CD4-positive, alpha-beta T cell treated with Interleukin-6 at 100 ng/mL for 8 hours (primary cell): ENCODE results near the gene ARCN1.

Source experiments
- DNase-seq: peaks from one replicate; pipeline ENCODE4 v3.0.0-alpha.2; 2020; ENCODE audit warnings: mixed read lengths, low spot score

ARCN1 gene

GRCh38 chr11:118572061-118572980, at the start of gene ARCN1:
Gene ARCN1, plus strand, starts transcription at chr11:118572409. Its CDS starts 139 bp downstream, at chr11:118572548.
- DNase-seq = peak; percentile 82

GRCh38 chr11:118522571-118523072, 49.6 kb upstream of the ARCN1 start:
- no peak for DNase-seq

- DNase-seq = no peak
Observed at GRCh38 chr11:118524356-118524755, 47.9 kb upstream of the ARCN1 start.

GRCh38 chr11:118524757-118525470, 47.3 kb upstream of the ARCN1 start:
- DNase-seq = no peak

GRCh38 chr11:118526688-118527087, 45.5 kb upstream of the ARCN1 start:
- DNase-seq = no peak

- no peak for DNase-seq
Observed at GRCh38 chr11:118527109-118527508, 45.1 kb upstream of the ARCN1 start, which contains the start of gene TTC36. Gene TTC36, plus strand, starts transcription at chr11:118527474. Its CDS starts 21 bp downstream, at chr11:118527495.

- DNase-seq = no peak
Observed at GRCh38 chr11:118528511-118528910, 43.7 kb upstream of the ARCN1 start.

- DNase-seq = no peak
Observed at GRCh38 chr11:118529584-118530175, 42.5 kb upstream of the ARCN1 start.

- no peak for DNase-seq
Observed at GRCh38 chr11:118530180-118530682, 42.0 kb upstream of the ARCN1 start.

- peak; percentile 69 for DNase-seq
Observed at GRCh38 chr11:118530683-118531596, 41.3 kb upstream of the ARCN1 start, which contains the start of gene TMEM25. Gene TMEM25, plus strand, starts transcription at chr11:118531192. Its CDS starts 610 bp downstream, at chr11:118531802.

- DNase-seq = no peak
Observed at GRCh38 chr11:118531597-118532084, 40.6 kb upstream of the ARCN1 start.

- no peak for DNase-seq
Observed at GRCh38 chr11:118532091-118532490, 40.1 kb upstream of the ARCN1 start.

GRCh38 chr11:118532852-118533768, 39.1 kb upstream of the ARCN1 start:
- DNase-seq = no peak

- DNase-seq = no peak
Observed at GRCh38 chr11:118533769-118534729, 38.2 kb upstream of the ARCN1 start.

GRCh38 chr11:118535261-118535660, 36.9 kb upstream of the ARCN1 start:
- DNase-seq = no peak

GRCh38 chr11:118536726-118537125, 35.5 kb upstream of the ARCN1 start:
- no peak for DNase-seq

GRCh38 chr11:118537409-118537980, 34.7 kb upstream of the ARCN1 start:
- no peak for DNase-seq

- no peak for DNase-seq
Observed at GRCh38 chr11:118544010-118544646, 28.1 kb upstream of the ARCN1 start.
